Right lobe of liver (tissue), 4 donors: Measurements from ENCODE around the gene TMBIM6.

ENCODE experiments used
- POLR2A ChIP-seq: fragments of 450-650 bp; IDR thresholded peaks from one replicate; pipeline ENCODE4 v1.6.1; 2017; ENCODE audit warnings: antibody characterized with exemption, mild to moderate bottlenecking
- TF ChIP-seq, protein P1 (sequence below), 4 donors: fragments of 200-600 bp in 3 of 4; fragments of 450-650 bp in 1 of 4; IDR thresholded peaks; one replicate each; pipeline versions ENCODE4 v1.5.1 to v1.8.0; 2016 to 2022; ENCODE audit warnings: antibody characterized with exemption in 4 of 4, mild to moderate bottlenecking in 2 of 4
- donor health status: DM: no; HTN: no; CAD: no.
- donor health status: DM: no; HTN: no; CAD: no.
- donor health status: DM: no; HTN: yes; CAD: no.

DNA sequence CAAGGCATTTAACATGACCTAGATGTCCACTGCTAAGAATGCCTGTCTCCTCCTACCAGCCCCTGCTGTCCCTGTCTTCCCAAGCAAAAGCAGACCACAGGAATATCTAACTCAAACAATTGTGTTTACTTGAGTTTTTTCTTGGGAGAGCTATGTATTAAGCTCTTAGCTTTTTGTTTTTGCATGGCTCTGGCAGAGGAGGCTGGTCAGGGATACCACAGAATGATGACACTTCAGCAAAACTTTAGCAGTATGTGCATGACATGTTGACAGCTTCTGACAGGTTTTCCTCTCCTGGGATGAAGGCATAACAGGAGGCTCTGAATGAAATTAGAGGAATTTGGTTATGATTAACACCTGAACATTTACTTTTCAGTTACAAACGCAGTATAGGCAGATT lies 6.9 kb downstream of the TMBIM6 start:
- TF ChIP-seq, protein P1, sequence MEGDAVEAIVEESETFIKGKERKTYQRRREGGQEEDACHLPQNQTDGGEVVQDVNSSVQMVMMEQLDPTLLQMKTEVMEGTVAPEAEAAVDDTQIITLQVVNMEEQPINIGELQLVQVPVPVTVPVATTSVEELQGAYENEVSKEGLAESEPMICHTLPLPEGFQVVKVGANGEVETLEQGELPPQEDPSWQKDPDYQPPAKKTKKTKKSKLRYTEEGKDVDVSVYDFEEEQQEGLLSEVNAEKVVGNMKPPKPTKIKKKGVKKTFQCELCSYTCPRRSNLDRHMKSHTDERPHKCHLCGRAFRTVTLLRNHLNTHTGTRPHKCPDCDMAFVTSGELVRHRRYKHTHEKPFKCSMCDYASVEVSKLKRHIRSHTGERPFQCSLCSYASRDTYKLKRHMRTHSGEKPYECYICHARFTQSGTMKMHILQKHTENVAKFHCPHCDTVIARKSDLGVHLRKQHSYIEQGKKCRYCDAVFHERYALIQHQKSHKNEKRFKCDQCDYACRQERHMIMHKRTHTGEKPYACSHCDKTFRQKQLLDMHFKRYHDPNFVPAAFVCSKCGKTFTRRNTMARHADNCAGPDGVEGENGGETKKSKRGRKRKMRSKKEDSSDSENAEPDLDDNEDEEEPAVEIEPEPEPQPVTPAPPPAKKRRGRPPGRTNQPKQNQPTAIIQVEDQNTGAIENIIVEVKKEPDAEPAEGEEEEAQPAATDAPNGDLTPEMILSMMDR (IDR thresholded peaks at IDR 0.05) = no peak
- no peak for TF ChIP-seq POLR2A
